HG02798 (cell line): Measurements from ENCODE around the gene IFT52.

Source experiments
- ATAC-seq: cut with Tn5 transposase; IDR thresholded peaks from one replicate; pipeline ENCODE4 v1.9.1; 2021; ENCODE audit warnings: mild to moderate bottlenecking; ENCODE audit not compliant: unreplicated experiment, poor library complexity

IFT52 gene

GRCh38 chr20:43680981-43681380 is 90.2 kb downstream of the IFT52 start:
- peak; percentile 5 for ATAC-seq

GRCh38 chr20:43681468-43681942 is 90.8 kb downstream of the IFT52 start:
- ATAC-seq: peak; percentile 24

- ATAC-seq: peak; percentile 95
Observed at GRCh38 chr20:43681991-43682410, 91.3 kb downstream of the IFT52 start.

- peak; percentile 40 for ATAC-seq
Observed at GRCh38 chr20:43682446-43682845, 91.7 kb downstream of the IFT52 start.

GRCh38 chr20:43686820-43687219 is 96.1 kb downstream of the IFT52 start:
- ATAC-seq: no peak

- ATAC-seq: no peak
Observed at GRCh38 chr20:43689165-43689564, 98.4 kb downstream of the IFT52 start.

- ATAC-seq: no peak
Observed at GRCh38 chr20:43690943-43691598, 100.3 kb downstream of the IFT52 start.

- ATAC-seq: no peak
Observed at GRCh38 chr20:43691928-43692524, 101.3 kb downstream of the IFT52 start.

- ATAC-seq: no peak
Observed at GRCh38 chr20:43694763-43695162, 104.0 kb downstream of the IFT52 start.

- ATAC-seq: no peak
Observed at GRCh38 chr20:43695571-43695970, 104.8 kb downstream of the IFT52 start.
